Stimulated activated CD4-positive, alpha-beta T cell treated with anti-CD3 and anti-CD28 coated beads, Interleukin-4, amount 100 ng/mL, for 24 hours (primary cell): Measurements from ENCODE around the gene BRAT1.
A peak's percentile ranks its signal among the peaks of the same experiment; 100 is the strongest.
"Not testable (repeated sequence)": the region's sequence is repeated elsewhere in the genome, so short reads cannot be mapped to it uniquely, and the experiment has no call there.

Source experiments
- DNase-seq: peaks from one replicate; pipeline ENCODE4 v3.0.0-alpha.2; 2020

The BRAT1 gene

GRCh38 chr7:2555121-2556052 is at the start of gene BRAT1:
BRAT1 (minus strand) TSS chr7:2555524; CDS start chr7:2554431, 1,093 bp downstream.
- peak; percentile 96 for DNase-seq

- no peak for DNase-seq
Measured at GRCh38 chr7:2604608-2605174, 49.4 kb upstream of the BRAT1 start.

- no peak for DNase-seq
Measured at GRCh38 chr7:2603044-2603965, 48.0 kb upstream of the BRAT1 start.

- DNase-seq: no peak
Measured at GRCh38 chr7:2602406-2603043, 47.2 kb upstream of the BRAT1 start.

- DNase-seq: no peak
Measured at GRCh38 chr7:2601907-2602306, 46.6 kb upstream of the BRAT1 start.

DNA sequence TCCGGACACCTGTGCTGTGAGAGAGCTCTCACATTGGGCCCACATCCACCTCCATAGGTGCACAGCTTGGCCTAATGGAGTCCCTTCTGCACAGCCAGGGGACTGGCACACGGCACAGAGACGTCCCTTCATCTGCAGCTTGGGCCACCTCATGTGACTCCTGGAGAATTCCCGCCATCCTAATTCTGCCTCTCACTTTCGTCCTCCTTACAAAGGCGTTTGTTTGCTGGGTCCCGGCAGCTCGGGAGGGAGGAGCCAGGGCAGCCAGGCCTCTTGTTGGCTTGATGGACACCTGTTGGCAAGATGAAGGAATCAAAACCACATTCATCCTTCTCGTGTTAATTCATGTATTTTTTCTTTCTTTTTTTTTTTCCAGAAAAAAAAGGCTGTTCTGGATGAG is 45.7 kb upstream of the BRAT1 start:
- DNase-seq: no peak

DNA sequence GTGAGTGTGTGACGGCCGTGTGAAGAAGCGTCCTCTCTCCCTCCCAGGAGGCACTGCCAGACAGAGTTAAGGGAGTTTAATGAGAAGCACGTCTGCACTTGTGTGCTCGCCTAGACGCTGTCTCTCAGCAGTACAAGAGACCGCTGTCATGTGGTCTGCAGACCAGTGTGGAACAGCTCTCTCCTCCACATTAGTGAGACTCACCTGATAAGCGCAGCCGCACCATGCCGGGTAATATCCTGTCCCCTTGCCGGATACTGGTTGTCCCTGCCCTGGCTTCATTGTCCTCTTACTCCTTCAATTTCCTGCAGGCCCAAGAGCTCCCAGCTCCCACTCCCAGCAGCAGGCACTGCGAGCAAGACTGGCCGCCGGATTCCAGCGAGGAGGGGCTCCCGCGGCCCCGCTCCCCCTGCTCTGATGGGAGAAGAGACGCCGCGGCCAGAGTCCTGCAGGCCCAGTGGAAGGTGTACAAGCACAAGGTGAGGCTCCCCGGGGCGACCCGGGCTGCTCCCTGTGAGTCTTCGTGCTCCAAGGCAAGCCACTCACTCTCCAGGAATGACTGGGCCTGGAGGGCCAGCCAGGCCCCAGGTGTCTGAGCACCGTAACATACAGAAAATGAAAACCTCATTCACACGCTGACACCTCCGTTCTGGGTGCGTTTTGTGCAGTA is 43.0 kb upstream of the BRAT1 start:
- DNase-seq: no peak

GRCh38 chr7:2597273-2597640 is 41.9 kb upstream of the BRAT1 start:
- no peak for DNase-seq

GRCh38 chr7:2596464-2597272 is 41.3 kb upstream of the BRAT1 start:
- DNase-seq: no peak

- DNase-seq: no peak
Measured at GRCh38 chr7:2595258-2595860, 40.0 kb upstream of the BRAT1 start.

GRCh38 chr7:2594599-2594998 is 39.3 kb upstream of the BRAT1 start:
- no peak for DNase-seq

- no peak for DNase-seq
Measured at GRCh38 chr7:2593036-2593727, 37.9 kb upstream of the BRAT1 start.

DNA sequence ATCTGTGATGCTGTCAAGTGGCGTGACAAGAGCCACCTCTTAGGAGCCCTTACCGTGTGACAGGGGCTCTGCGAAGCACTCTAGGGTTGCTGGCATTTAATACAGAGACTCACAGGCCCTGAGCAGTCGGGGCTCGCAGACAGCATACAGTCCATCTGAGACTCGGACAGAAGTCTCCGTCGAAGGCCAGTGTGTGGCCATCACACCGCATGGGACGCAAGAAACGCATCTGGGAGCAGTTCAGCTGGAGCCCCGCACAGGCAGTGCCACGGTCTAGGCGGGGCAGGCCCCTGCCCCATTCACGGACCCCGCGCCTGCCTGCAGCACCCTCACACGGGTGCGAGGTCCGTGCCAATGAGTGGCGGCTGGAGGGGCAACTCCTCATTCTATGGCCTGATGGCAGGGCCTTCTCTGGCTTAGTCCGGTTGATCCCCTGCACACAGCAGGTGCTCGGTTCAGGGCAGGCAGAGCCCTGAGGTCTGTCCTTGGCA is 37.1 kb upstream of the BRAT1 start:
- DNase-seq: no peak

- not testable (repeated sequence) for DNase-seq
Measured at GRCh38 chr7:2589941-2590340, 34.6 kb upstream of the BRAT1 start.

DNA sequence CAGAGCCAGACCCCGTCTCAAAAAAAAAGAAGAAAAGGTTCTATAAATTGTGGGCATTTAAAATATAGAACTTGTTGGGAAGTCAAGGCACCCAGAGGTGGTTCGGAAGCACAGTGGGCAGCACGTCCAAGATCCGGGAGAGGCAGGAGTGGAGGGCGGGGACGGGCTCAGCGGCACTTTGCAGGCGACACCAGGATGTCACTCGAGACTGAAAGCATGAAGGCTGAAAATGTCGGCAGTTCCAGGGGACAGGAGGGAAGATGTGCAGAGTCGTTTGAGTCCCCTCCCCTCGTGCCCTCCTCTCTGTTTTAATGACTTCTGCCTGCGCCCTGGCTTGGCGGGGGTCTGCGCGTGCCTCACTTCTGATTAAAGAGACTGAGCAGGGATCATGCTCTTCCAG is 34.0 kb upstream of the BRAT1 start:
- DNase-seq: no peak

DNA sequence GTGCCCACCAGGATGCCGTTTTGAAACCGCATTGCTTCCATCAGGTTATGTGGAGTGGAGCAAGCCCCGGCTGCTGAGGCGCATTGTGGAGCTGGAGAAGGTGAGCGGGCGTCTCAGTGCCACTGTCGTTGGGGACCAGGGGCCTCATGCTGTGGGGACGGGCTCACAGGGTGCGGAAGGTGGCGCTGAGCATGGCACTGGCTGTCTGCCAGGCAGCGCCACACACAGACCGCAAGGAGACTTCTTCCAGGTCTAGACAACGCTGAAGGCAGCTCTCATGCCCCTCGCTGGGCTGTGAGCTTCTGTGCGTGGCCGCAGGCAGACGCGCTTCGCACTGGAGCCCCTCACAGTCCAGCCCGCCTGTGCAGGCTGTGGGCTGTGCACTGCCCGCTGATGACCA is 32.5 kb upstream of the BRAT1 start:
- no peak for DNase-seq

DNA sequence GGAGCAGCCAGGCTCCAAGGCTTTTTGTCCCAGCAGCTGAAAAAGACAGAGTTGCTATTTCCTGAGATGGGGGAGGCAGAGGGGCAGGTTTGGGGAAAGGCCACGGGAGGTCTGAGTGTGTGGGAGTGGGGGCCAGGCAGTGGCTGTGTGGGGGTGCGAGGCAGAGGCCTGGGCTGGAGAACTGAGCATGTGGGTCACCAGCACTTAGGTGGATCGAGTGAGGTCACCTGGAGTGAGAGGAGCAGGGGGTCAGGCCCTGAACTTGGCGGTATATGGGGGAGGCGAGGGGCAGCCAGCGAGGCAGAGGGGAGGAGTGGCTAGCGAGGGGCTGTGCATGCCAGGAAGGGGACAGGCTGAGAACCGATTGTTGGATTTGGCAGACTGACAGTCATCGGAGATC is 31.8 kb upstream of the BRAT1 start:
- no peak for DNase-seq

DNA sequence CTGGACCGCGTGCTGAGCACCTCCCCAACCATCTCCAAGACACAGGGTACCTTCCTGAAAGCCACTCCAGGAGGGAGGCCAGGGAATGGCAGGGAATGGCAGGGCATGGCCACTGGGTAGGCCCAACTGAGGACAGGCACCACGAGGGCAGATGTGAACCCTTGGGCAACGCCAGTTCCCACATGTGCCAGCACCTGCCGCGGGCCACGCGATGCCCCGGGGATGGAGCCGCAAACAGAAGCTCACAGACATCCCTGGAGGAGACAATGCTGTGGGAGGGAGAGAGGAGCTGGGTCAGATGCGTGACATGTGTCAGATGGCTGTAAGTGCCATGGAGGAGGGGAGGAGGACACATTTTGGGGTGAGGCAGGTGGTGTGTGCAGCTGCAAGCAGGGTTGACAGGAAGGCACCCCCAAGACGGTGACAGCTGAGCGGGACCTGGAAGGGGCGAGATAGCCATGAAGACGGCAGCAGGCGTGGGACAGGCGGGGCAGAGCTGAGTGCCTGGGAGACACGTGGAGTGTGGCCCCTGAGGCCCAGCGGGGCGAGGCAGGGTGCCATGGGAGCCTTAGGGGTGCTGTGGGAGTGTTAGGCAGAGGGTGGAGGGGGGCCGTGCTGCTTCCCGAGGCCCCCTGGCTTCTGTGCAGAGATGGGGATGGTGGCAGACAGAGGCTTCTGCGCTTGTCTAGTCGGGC is 31.1 kb upstream of the BRAT1 start:
- no peak for DNase-seq

DNA sequence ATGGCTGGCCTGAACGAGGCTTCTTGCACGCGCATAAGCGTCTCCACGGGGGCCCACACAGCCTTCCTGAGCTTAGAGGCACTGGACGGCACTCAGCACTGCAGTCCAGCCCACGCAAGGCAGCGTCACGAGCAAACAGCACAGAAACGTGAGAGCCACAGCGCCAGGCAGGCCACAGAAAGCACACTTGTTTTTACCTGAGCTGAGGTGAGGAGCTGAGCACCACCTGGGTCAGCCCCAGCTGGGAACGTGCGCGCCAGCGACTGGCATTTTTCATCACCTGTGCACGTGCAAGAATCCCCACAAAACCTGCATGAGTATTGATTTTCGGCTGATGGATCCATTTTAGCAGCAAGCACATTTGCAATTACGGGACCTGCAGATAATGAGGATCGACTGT is 30.1 kb upstream of the BRAT1 start:
- DNase-seq: no peak
